SK-N-SH treated with all-trans-retinoic acid at 6 μM for 48 hours (cell line): Measurements from ENCODE around the gene COX4I2.

ENCODE experiments used
- ATAC-seq: fragments of 200-7000 bp; cut with Tn5 transposase; 3 replicates; pipeline ENCODE4 v1.9.1; 2020; ENCODE audit warnings: mild to moderate bottlenecking, moderate library complexity
- ARNTL ChIP-seq: fragments of 450-650 bp; formaldehyde crosslinking; IDR thresholded peaks from 2 replicates; pipeline ENCODE4 v1.5.0; 2020; ENCODE audit warnings: low read depth, mild to moderate bottlenecking, moderate library complexity, borderline replicate concordance
- BACH2 ChIP-seq: fragments of 250-450 bp; sonication (Bioruptor Pico); IDR thresholded peaks from 2 replicates; pipeline ENCODE4 v1.9.0; 2021; ENCODE audit warnings: mild to moderate bottlenecking, borderline replicate concordance
- CSDC2 ChIP-seq: fragments of 250-450 bp; sonication (Bioruptor Pico); IDR thresholded peaks from 2 replicates; pipeline ENCODE4 v1.5.0; 2020; ENCODE audit warnings: mild to moderate bottlenecking, moderate library complexity
- ESRRG ChIP-seq: fragments of 250-450 bp; sonication (Bioruptor Pico); IDR thresholded peaks from 2 replicates; pipeline ENCODE4 v1.6.1; 2021; ENCODE audit warnings: mild to moderate bottlenecking
- GLIS3 ChIP-seq: fragments of 250-450 bp; sonication (Bioruptor Pico); IDR thresholded peaks from 2 replicates; pipeline ENCODE4 v1.5.0; 2020; ENCODE audit warnings: mild to moderate bottlenecking, moderate library complexity
- ISL1 ChIP-seq: fragments of 250-450 bp; sonication (Bioruptor Pico); IDR thresholded peaks from 2 replicates; pipeline ENCODE4 v2.1.2; 2022; ENCODE audit warnings: mild to moderate bottlenecking, moderate library complexity
- PPARA ChIP-seq: fragments of 250-450 bp; sonication (Bioruptor Pico); IDR thresholded peaks from 2 replicates; pipeline ENCODE4 v1.5.0; 2020; ENCODE audit warnings: mild to moderate bottlenecking, borderline replicate concordance
- RARB ChIP-seq: fragments of 250-450 bp; sonication (Bioruptor Pico); IDR thresholded peaks from 2 replicates; pipeline ENCODE4 v1.8.0; 2021; ENCODE audit warnings: mild to moderate bottlenecking, moderate library complexity
- SNAI2 ChIP-seq: fragments of 250-450 bp; sonication (Bioruptor Pico); IDR thresholded peaks from 2 replicates; pipeline ENCODE4 v1.5.0; 2020; ENCODE audit warnings: mild to moderate bottlenecking, moderate library complexity
- TCF4 ChIP-seq: fragments of 250-450 bp; sonication (Bioruptor Pico); IDR thresholded peaks from 2 replicates; pipeline ENCODE4 v1.8.0; 2021; ENCODE audit warnings: mild to moderate bottlenecking, moderate library complexity, borderline replicate concordance
- ZC3H10 ChIP-seq: fragments of 250-450 bp; sonication (Bioruptor Pico); IDR thresholded peaks from 2 replicates; pipeline ENCODE4 v1.5.1; 2021; ENCODE audit warnings: mild to moderate bottlenecking, moderate library complexity
- ZFP3 ChIP-seq: fragments of 250-450 bp; sonication (Bioruptor Pico); IDR thresholded peaks from 2 replicates; pipeline ENCODE4 v1.5.0; 2020; ENCODE audit warnings: mild to moderate bottlenecking, moderate library complexity
- ZFP30 ChIP-seq: fragments of 450-650 bp; formaldehyde crosslinking; IDR thresholded peaks from 2 replicates; pipeline ENCODE4 v1.5.0; 2022; ENCODE audit warnings: mild to moderate bottlenecking, moderate library complexity
- ZNF565 ChIP-seq: fragments of 450-650 bp; formaldehyde crosslinking; conservative IDR thresholded peaks from 2 replicates; pipeline ENCODE4 v1.5.0; 2020; ENCODE audit warnings: low read depth, mild to moderate bottlenecking, moderate library complexity
- ZNF70 ChIP-seq: fragments of 450-650 bp; formaldehyde crosslinking; IDR thresholded peaks from 2 replicates; pipeline ENCODE4 v1.5.0; 2020; ENCODE audit warnings: mild to moderate bottlenecking, moderate library complexity
- ZNF8 ChIP-seq: fragments of 450-650 bp; formaldehyde crosslinking; IDR thresholded peaks from 2 replicates; pipeline ENCODE4 v1.5.0; 2020; ENCODE audit warnings: mild to moderate bottlenecking, moderate library complexity
- TF ChIP-seq, protein P1 (sequence below): fragments of 250-450 bp; sonication (Bioruptor Pico); IDR thresholded peaks from 2 replicates; pipeline ENCODE4 v1.5.1; 2020; ENCODE audit warnings: low read depth, mild to moderate bottlenecking, moderate library complexity
- TF ChIP-seq, protein P2 (sequence below): fragments of 250-450 bp; sonication (Bioruptor Pico); IDR thresholded peaks from 2 replicates; pipeline ENCODE4 v1.5.1; 2021; ENCODE audit warnings: mild to moderate bottlenecking, moderate library complexity
- TF ChIP-seq, protein P3 (sequence below): fragments of 250-450 bp; sonication (Bioruptor Pico); IDR thresholded peaks from 2 replicates; pipeline ENCODE4 v1.5.0; 2020; ENCODE audit warnings: mild to moderate bottlenecking, moderate library complexity
- TF ChIP-seq, protein P4 (sequence below): fragments of 250-450 bp; sonication (Bioruptor Pico); IDR thresholded peaks from 2 replicates; pipeline ENCODE4 v1.8.0; 2021; ENCODE audit warnings: low read depth, mild to moderate bottlenecking, moderate library complexity, borderline replicate concordance
- TF ChIP-seq, protein P5 (sequence below): fragments of 250-450 bp; sonication (Bioruptor Pico); IDR thresholded peaks from 2 replicates; pipeline ENCODE4 v1.8.0; 2020; ENCODE audit warnings: mild to moderate bottlenecking, moderate library complexity, borderline replicate concordance

The COX4I2 gene

DNA sequence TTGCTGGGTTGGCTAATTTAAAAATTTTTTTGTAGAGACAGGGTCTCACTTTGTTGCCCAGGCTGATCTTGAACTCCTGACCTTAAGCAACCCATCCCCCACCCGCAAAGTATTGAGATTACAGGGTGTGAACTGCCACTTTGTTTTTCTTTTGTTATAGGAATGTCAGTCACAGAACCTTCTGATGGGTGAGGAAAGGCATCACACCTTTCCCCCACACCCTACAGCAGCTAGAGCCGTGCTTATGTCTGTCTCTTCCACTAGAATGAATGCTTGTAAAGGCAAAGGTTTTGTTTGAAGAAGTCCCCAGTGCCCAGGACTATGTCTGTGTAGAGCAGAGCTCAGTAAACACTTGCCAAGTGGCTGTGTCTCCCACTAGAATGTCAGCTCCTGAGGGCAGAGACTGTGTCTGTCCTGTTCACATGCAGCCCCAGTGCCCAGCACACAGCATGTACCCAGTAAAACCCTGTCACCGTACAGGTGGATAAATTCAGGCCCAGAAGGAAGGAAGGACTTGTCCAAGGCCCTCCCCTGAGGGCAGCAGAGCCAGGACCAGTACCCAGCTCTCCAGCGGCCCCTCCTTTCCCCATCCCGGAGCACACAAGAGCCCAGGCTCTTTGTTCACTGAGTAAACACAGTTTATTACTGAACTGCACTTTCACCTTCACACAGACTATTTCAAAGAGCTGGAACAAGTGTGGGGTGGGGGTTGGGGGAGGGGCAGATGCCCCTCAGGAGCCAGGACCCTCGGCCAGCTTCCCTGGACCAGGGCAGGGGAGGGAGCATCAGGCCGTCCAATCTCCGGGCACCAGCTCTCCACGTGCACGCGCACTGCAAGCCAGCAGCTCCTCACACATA lies 26.4 kb downstream of the COX4I2 start:
- no peak for ATAC-seq

DNA sequence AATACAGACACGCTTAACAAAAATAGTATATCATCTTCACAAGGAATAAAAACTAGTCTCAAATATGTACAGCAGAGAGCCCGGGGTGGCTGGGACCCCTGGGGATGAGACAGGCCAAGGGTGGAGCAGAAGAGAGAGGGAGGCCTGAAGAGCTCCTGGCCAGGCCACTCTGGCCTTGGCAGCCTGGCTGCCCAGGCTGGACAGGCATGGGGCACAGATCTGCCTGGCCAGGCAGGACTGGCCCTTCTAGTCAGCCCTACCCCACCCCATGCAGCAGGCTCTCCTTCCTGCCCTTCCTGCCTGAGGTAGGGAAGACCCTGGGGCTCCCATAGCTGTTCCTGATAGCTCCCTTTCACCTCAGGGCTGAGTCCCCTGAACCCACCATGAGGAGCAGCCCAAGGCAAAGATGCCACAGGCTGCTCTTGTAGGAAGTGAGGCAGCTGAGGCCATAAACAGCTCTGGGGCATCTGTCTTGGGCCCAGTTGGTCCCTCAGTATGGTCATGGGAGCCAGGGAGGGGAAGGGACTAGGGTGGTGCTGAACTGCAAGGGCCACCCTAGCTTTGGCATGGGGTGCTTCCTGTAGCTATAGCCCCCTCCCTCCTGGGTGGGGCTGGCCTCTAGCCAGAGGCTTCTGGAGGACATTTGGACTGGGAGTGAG lies 27.1 kb downstream of the COX4I2 start:
- ATAC-seq: no peak
- TF ChIP-seq SNAI2 (CRISPR knock-in tag) (no peak), RARB (no peak), ESRRG (CRISPR knock-in tag) (no peak)

More for the DNA sequence above, 26.4 kb downstream of the COX4I2 start:
- TF ChIP-seq ZNF8 (no peak), ZNF70 (CRISPR knock-in tag) (no peak), ZNF565 (CRISPR knock-in tag) (no peak), GLIS3 (CRISPR knock-in tag) (no peak), BACH2 (CRISPR knock-in tag) (no peak), SNAI2 (CRISPR knock-in tag) (no peak), CSDC2 (CRISPR knock-in tag) (no peak), TCF4 (no peak), ZC3H10 (CRISPR knock-in tag) (no peak), ZFP30 (CRISPR knock-in tag) (no peak), RARB (no peak), PPARA (CRISPR knock-in tag) (no peak), ARNTL (CRISPR knock-in tag) (no peak), ZFP3 (CRISPR knock-in tag) (no peak)
- TF ChIP-seq, protein P1, sequence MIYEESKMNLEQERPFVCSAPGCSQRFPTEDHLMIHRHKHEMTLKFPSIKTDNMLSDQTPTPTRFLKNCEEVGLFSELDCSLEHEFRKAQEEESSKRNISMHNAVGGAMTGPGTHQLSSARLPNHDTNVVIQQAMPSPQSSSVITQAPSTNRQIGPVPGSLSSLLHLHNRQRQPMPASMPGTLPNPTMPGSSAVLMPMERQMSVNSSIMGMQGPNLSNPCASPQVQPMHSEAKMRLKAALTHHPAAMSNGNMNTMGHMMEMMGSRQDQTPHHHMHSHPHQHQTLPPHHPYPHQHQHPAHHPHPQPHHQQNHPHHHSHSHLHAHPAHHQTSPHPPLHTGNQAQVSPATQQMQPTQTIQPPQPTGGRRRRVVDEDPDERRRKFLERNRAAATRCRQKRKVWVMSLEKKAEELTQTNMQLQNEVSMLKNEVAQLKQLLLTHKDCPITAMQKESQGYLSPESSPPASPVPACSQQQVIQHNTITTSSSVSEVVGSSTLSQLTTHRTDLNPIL (CRISPR knock-in tag): no peak
- TF ChIP-seq, protein P2, sequence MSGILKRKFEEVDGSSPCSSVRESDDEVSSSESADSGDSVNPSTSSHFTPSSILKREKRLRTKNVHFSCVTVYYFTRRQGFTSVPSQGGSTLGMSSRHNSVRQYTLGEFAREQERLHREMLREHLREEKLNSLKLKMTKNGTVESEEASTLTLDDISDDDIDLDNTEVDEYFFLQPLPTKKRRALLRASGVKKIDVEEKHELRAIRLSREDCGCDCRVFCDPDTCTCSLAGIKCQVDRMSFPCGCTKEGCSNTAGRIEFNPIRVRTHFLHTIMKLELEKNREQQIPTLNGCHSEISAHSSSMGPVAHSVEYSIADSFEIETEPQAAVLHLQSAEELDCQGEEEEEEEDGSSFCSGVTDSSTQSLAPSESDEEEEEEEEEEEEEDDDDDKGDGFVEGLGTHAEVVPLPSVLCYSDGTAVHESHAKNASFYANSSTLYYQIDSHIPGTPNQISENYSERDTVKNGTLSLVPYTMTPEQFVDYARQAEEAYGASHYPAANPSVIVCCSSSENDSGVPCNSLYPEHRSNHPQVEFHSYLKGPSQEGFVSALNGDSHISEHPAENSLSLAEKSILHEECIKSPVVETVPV: no peak
- TF ChIP-seq, protein P3, sequence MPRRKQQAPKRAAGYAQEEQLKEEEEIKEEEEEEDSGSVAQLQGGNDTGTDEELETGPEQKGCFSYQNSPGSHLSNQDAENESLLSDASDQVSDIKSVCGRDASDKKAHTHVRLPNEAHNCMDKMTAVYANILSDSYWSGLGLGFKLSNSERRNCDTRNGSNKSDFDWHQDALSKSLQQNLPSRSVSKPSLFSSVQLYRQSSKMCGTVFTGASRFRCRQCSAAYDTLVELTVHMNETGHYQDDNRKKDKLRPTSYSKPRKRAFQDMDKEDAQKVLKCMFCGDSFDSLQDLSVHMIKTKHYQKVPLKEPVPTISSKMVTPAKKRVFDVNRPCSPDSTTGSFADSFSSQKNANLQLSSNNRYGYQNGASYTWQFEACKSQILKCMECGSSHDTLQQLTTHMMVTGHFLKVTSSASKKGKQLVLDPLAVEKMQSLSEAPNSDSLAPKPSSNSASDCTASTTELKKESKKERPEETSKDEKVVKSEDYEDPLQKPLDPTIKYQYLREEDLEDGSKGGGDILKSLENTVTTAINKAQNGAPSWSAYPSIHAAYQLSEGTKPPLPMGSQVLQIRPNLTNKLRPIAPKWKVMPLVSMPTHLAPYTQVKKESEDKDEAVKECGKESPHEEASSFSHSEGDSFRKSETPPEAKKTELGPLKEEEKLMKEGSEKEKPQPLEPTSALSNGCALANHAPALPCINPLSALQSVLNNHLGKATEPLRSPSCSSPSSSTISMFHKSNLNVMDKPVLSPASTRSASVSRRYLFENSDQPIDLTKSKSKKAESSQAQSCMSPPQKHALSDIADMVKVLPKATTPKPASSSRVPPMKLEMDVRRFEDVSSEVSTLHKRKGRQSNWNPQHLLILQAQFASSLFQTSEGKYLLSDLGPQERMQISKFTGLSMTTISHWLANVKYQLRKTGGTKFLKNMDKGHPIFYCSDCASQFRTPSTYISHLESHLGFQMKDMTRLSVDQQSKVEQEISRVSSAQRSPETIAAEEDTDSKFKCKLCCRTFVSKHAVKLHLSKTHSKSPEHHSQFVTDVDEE (CRISPR knock-in tag): no peak
- TF ChIP-seq, protein P4, sequence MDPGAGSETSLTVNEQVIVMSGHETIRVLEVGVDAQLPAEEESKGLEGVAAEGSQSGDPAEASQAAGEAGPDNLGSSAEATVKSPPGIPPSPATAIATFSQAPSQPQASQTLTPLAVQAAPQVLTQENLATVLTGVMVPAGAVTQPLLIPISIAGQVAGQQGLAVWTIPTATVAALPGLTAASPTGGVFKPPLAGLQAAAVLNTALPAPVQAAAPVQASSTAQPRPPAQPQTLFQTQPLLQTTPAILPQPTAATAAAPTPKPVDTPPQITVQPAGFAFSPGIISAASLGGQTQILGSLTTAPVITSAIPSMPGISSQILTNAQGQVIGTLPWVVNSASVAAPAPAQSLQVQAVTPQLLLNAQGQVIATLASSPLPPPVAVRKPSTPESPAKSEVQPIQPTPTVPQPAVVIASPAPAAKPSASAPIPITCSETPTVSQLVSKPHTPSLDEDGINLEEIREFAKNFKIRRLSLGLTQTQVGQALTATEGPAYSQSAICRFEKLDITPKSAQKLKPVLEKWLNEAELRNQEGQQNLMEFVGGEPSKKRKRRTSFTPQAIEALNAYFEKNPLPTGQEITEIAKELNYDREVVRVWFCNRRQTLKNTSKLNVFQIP (CRISPR knock-in tag): no peak
- TF ChIP-seq, protein P5, sequence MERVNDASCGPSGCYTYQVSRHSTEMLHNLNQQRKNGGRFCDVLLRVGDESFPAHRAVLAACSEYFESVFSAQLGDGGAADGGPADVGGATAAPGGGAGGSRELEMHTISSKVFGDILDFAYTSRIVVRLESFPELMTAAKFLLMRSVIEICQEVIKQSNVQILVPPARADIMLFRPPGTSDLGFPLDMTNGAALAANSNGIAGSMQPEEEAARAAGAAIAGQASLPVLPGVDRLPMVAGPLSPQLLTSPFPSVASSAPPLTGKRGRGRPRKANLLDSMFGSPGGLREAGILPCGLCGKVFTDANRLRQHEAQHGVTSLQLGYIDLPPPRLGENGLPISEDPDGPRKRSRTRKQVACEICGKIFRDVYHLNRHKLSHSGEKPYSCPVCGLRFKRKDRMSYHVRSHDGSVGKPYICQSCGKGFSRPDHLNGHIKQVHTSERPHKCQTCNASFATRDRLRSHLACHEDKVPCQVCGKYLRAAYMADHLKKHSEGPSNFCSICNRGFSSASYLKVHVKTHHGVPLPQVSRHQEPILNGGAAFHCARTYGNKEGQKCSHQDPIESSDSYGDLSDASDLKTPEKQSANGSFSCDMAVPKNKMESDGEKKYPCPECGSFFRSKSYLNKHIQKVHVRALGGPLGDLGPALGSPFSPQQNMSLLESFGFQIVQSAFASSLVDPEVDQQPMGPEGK: no peak

DNA sequence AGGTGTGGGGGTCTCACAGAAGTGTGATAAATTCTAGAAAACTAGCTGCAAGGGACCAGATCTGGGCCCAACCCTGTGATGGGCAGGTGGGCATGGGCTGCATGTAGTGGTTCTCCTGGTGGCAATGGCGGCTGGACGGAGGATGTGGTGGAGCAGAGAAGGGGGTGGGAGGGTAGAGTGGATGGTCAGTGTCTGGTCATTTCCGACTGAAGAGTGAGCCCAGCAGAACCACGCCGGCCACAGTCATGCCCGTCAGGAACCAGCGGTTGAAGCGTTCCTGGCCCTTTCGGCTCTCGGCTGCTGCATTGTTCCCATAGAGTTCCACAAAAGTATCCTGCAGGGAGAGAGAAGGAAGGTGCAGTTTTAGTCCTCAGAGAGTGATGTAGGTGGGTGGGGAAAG lies 28.0 kb downstream of the COX4I2 start:
- TF ChIP-seq ZC3H10 (CRISPR knock-in tag) (no peak), SNAI2 (CRISPR knock-in tag) (no peak), ISL1 (CRISPR knock-in tag) (no peak), ZFP30 (CRISPR knock-in tag) (no peak), ZNF565 (CRISPR knock-in tag) (no peak), ZFP3 (CRISPR knock-in tag) (no peak), ZNF8 (no peak), ARNTL (CRISPR knock-in tag) (no peak), ESRRG (CRISPR knock-in tag) (no peak), CSDC2 (CRISPR knock-in tag) (no peak), BACH2 (CRISPR knock-in tag) (no peak), PPARA (CRISPR knock-in tag) (no peak)
- TF ChIP-seq, protein P2: no peak
- TF ChIP-seq, protein P5: no peak
- TF ChIP-seq, protein P1 (CRISPR knock-in tag): no peak
- no peak for ATAC-seq
